BJ (cell line): ENCODE results near the gene CD33. TPM values are rescaled to one million over a fixed set of nuclear protein-coding genes. Genes with fewer than 3 reads are reported as not detected.

Experiments used
- CTCF ChIA-PET: fragments of 350-600 bp; formaldehyde crosslinking; extraction: SDS; loops from one replicate; lab custom pipeline; 2021; ENCODE audit warnings: antibody characterized with exemption, inconsistent platforms; lab: Yijun Ruan, JAX
- POLR2A ChIA-PET: fragments of 300-600 bp; sonication (Branson Sonifier 250); formaldehyde crosslinking; extraction: SDS; loops from one replicate; lab custom pipeline; 2021; ENCODE audit warnings: antibody characterized with exemption; lab: Charles Lee
- DNase-seq: peaks from one replicate; pipeline ENCODE4 v3.0.0-alpha.2; 2011; ENCODE audit warnings: low read depth
- H3K27me3 ChIP-seq: 2 replicates; pipeline ENCODE4 v1.6.0; 2011; ENCODE audit warnings: low read length; ENCODE audit not compliant: control insufficient read depth, insufficient read depth
- H3K36me3 ChIP-seq: 2 replicates; pipeline ENCODE4 v1.5.1; 2011; ENCODE audit warnings: low read length; ENCODE audit not compliant: control insufficient read depth, insufficient read depth
- H3K4me3 ChIP-seq: 2 replicates; pipeline ENCODE4 v1.5.1; 2011; ENCODE audit warnings: low read depth, mild to moderate bottlenecking, control low read depth, low read length
- polyA plus RNA-seq: library from polyadenylated mRNA; depleted of rRNA; stranded (reverse); fragments of >200 nt; gene quantifications from 2 replicates; pipeline ENCODE4 v1.2.3, GENCODE V29; 2011
- TF ChIP-seq, protein P1 (sequence below): IDR thresholded peaks from 2 replicates; pipeline ENCODE4 v1.5.1; 2011; ENCODE audit warnings: low read depth, mild to moderate bottlenecking, control low read depth, inconsistent platforms, low read length, moderate library complexity; ENCODE audit not compliant: insufficient read depth

The CD33 gene
- polyA plus RNA-seq, 1 experiment: not detected

DNA sequence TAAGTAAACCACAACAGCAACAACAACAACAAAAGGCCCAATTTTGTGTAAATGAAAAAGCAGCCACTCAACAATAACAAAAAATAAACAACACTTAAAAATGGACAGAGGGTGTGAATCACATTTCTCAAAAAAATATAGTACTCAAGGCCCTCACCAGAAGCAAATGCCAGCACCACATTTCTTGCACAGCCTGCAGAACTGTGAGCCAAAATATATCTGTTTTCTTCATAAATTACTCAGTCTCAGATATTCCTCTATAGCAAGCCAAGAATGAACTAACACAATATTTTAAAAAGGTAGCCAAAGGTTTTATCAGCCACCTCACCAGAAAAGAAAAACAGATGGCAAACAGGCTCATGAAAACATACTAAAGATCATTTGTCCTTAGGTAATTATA is 3.9 kb upstream of the CD33 start:
- TF ChIP-seq, protein P1, sequence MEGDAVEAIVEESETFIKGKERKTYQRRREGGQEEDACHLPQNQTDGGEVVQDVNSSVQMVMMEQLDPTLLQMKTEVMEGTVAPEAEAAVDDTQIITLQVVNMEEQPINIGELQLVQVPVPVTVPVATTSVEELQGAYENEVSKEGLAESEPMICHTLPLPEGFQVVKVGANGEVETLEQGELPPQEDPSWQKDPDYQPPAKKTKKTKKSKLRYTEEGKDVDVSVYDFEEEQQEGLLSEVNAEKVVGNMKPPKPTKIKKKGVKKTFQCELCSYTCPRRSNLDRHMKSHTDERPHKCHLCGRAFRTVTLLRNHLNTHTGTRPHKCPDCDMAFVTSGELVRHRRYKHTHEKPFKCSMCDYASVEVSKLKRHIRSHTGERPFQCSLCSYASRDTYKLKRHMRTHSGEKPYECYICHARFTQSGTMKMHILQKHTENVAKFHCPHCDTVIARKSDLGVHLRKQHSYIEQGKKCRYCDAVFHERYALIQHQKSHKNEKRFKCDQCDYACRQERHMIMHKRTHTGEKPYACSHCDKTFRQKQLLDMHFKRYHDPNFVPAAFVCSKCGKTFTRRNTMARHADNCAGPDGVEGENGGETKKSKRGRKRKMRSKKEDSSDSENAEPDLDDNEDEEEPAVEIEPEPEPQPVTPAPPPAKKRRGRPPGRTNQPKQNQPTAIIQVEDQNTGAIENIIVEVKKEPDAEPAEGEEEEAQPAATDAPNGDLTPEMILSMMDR: no peak
- DNase-seq: no peak
- Histone ChIP-seq H3K4me3 (no peak overlapping the region), H3K36me3 (no peaks in the 10 kb centered on the region), H3K27me3 (no peaks in the 10 kb centered on the region)
- ChIA-PET CTCF (no interaction called here), POLR2A (no interaction called here)

DNA sequence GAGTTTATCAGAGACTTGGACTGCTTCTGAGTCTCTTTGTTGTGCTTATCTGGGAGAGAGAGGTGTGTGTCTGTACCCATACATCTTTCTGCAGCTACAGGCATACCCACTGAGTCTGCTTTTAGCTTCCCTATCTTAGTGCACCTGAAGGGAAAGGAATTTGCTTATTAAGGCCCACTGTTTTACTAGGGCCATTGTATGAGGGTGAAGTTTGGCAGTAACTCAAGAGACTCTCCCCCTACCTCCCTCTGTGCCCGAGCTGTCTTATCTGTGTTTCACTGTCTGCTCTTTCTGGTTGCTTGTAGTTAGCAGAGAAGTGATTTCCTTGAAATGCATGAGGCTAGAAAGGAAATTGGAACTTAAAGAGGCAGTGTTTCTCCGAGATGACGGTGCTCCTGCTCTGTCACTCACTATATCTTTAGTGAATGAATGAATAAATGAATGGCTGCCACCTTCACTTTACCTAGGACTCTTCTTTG is 678 bp upstream of the CD33 start:
- CTCF ChIA-PET: no interaction called here
- Histone ChIP-seq H3K4me3 (no peak overlapping the region), H3K36me3 (no peaks in the 10 kb centered on the region), H3K27me3 (no peaks in the 10 kb centered on the region)
- TF ChIP-seq, protein P1: no peak
- POLR2A ChIA-PET: no interaction called here
- no peak for DNase-seq

DNA sequence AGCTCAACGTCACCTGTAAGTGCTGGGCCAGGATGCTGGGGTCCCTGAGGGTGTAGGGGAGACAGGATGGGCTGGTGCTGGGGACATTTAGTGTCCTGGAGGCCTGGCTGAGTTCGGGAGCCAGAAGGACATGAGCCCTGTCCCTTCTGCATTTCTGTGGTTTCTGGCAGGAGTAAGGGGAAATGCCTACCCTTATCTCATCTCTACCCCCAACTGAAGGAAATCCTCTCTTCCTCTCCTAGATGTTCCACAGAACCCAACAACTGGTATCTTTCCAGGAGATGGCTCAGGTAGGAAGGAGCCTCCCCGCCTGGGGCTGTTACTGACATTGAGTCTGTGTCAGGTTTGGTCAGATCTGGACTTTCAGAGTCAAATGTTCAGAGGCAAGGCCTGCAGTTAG is 1.2 kb downstream of the CD33 start:
- ChIA-PET POLR2A (no interaction called here), CTCF (no interaction called here)
- TF ChIP-seq, protein P1: no peak
- no peaks in the 10 kb centered on the region for H3K36me3 ChIP-seq
- DNase-seq: no peak
- no peaks in the 10 kb centered on the region for H3K27me3 ChIP-seq
- H3K4me3 ChIP-seq: no peak overlapping the region

DNA sequence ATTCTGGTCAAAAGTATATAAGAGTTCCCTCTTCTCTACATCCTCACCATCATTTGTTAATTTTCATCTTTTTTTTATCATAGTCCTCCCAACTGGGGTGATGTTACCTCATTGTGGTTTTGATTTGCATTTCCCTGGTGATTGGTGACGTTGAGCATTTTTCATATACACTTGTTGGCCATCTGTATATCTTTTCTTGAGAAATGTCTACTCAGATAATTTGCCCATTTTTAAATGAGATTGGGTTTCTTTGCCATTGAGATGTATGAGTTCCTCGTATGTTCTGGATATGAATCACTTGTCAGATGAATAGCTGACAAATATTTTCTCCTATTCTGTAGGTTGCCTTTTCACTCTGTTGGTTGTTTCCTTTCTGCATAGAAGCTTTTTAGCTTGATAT is 2.4 kb downstream of the CD33 start:
- no peaks in the 10 kb centered on the region for H3K36me3 ChIP-seq
- no peak overlapping the region for H3K4me3 ChIP-seq
- CTCF ChIA-PET: no interaction called here
- TF ChIP-seq, protein P1: no peak
- DNase-seq: no peak
- H3K27me3 ChIP-seq: no peaks in the 10 kb centered on the region
- POLR2A ChIA-PET: no interaction called here

- CTCF ChIA-PET: no interaction called here
Measured at GRCh38 chr19:51227966-51228365, 3.1 kb downstream of the CD33 start.

More at GRCh38 chr19:51227966-51228365, 3.1 kb downstream of the CD33 start:
- TF ChIP-seq, protein P1: no peak
- DNase-seq: no peak
- no peaks in the 10 kb centered on the region for H3K36me3 ChIP-seq
- H3K4me3 ChIP-seq: no peak overlapping the region
- POLR2A ChIA-PET: no interaction called here
- H3K27me3 ChIP-seq: no peaks in the 10 kb centered on the region
